GM12878 (cell line): ENCODE measurements around the gene HOXD3. TPM values are rescaled to one million over a fixed set of nuclear protein-coding genes. Genes with fewer than 3 reads are reported as not detected.

ENCODE experiments used
- ATAC-seq: fragments of 200-7000 bp; cut with Tn5 transposase; 3 replicates; pipeline ENCODE4 v1.9.1; 2020; ENCODE audit warnings: mild to moderate bottlenecking, moderate library complexity
- BruUV-seq: library from RNA; stranded (reverse); fragments of 400-500 nt; replicated peaks from 2 replicates; lab custom pipeline; 2021; lab: Mats Ljungman, UMichigan
- CTCF ChIA-PET: fragments of 300-600 bp; sonication (Branson Sonifier 250); formaldehyde crosslinking; extraction: SDS; loops from one replicate; lab custom pipeline; 2021; ENCODE audit warnings: inconsistent platforms; lab: Yijun Ruan, JAX
- POLR2A ChIA-PET: fragments of 350-600 bp; formaldehyde crosslinking; extraction: SDS; loops from one replicate; lab custom pipeline; 2021; ENCODE audit warnings: inconsistent platforms; lab: Charles Lee
- RAD21 ChIA-PET: fragments of 300-600 bp; sonication (Branson Sonifier 250); formaldehyde crosslinking; loops from one replicate; lab custom pipeline; 2023; ENCODE audit warnings: antibody characterized with exemption; ENCODE audit not compliant: unreplicated experiment; lab: Charles Lee
- SMC1A ChIA-PET: fragments of 300-600 bp; sonication (Branson Sonifier 250); formaldehyde crosslinking; loops from one replicate; lab custom pipeline; 2023; ENCODE audit not compliant: unreplicated experiment, uncharacterized antibody; lab: Charles Lee
- DNase-seq: peaks from one replicate; pipeline ENCODE4 v3.0.0-alpha.2; 2011; ENCODE audit warnings: low read depth, low spot score
- FAIRE-seq: peaks from 3 replicates; lab custom pipeline; 2011; peaks lifted over from hg19 to GRCh38; lab: Jason Lieb, UNC
- H2AFZ ChIP-seq: 2 replicates; pipeline ENCODE4 v1.6.0; 2011; ENCODE audit warnings: low read depth, low read length, control low read depth; ENCODE audit not compliant: control insufficient read depth
- H3K27ac ChIP-seq: 2 replicates; pipeline ENCODE4 v1.5.1; 2011; ENCODE audit warnings: control low read depth; ENCODE audit not compliant: control insufficient read depth, insufficient read depth
- H3K27me3 ChIP-seq, 2 experiments: replicated peaks in 1 of 2; 2 replicates each; pipeline versions ENCODE4 v1.6.0 to v1.6.1; 2011; ENCODE audit warnings: low read length in 1 of 2; ENCODE audit not compliant: control insufficient read depth in 2 of 2, insufficient read depth in 2 of 2
- H3K36me3 ChIP-seq, 2 experiments: 2 replicates each; pipeline ENCODE4 v1.5.1; 2011; ENCODE audit warnings: low read length in 1 of 2; ENCODE audit not compliant: control insufficient read depth in 2 of 2, insufficient read depth in 2 of 2
- H3K4me1 ChIP-seq: 2 replicates; pipeline ENCODE4 v1.6.1; 2011; ENCODE audit warnings: mild to moderate bottlenecking, low read length, moderate library complexity, mixed read lengths; ENCODE audit not compliant: control insufficient read depth, insufficient read depth
- H3K4me2 ChIP-seq: 2 replicates; pipeline ENCODE4 v1.6.0; 2011; ENCODE audit warnings: control low read depth; ENCODE audit not compliant: control insufficient read depth, insufficient read depth
- H3K4me3 ChIP-seq: fragments of 200-600 bp; sonication (generic); 2 replicates; pipeline ENCODE4 v1.5.1; 2016
- H3K79me2 ChIP-seq: 2 replicates; pipeline ENCODE4 v1.6.0; 2011; ENCODE audit warnings: low read length; ENCODE audit not compliant: control insufficient read depth, insufficient read depth
- H3K9ac ChIP-seq: 2 replicates; pipeline ENCODE4 v1.8.0; 2011; ENCODE audit warnings: low read length, control low read depth, mixed read lengths; ENCODE audit not compliant: control insufficient read depth, insufficient read depth
- H3K9me3 ChIP-seq: replicated peaks from 3 replicates; pipeline ENCODE4 v1.5.1; 2011; ENCODE audit warnings: mild to moderate bottlenecking, low read length; ENCODE audit not compliant: control insufficient read depth, insufficient read depth
- H4K20me1 ChIP-seq: 2 replicates; pipeline ENCODE4 v1.6.0; 2011; ENCODE audit not compliant: control insufficient read depth, insufficient read depth
- BHLHE40 ChIP-seq, 2 experiments: fragments of 450-650 bp in 1 of 2; IDR thresholded peaks; 2 replicates each; pipeline ENCODE4 v1.6.1; 2011 to 2017; ENCODE audit warnings: low read depth in 2 of 2, borderline replicate concordance in 1 of 2, improper control_type of control experiment in 1 of 2, low read length in 1 of 2, mild to moderate bottlenecking in 1 of 2
- DPF2 ChIP-seq: fragments of 450-650 bp; IDR thresholded peaks from 2 replicates; pipeline ENCODE4 v1.6.1; 2017; ENCODE audit warnings: mild to moderate bottlenecking
- MYB ChIP-seq: fragments of 150-350 bp; IDR thresholded peaks from 2 replicates; pipeline ENCODE4 v1.6.1; 2014; ENCODE audit warnings: mild to moderate bottlenecking, low read depth, low read length, borderline replicate concordance
- RFX5 ChIP-seq: IDR thresholded peaks from 2 replicates; pipeline ENCODE4 v1.6.1; 2011; ENCODE audit warnings: low read depth, low read length, improper control_type of control experiment
- STAT3 ChIP-seq: IDR thresholded peaks from 2 replicates; pipeline ENCODE4 v1.6.1; 2011; ENCODE audit warnings: low read depth, low read length, improper control_type of control experiment
- SUPT20H ChIP-seq: IDR thresholded peaks from 2 replicates; pipeline ENCODE4 v1.6.1; 2011; ENCODE audit warnings: low read depth, mild to moderate bottlenecking, low read length, moderate library complexity, borderline replicate concordance; ENCODE audit not compliant: control insufficient read depth
- YY1 ChIP-seq: IDR thresholded peaks from 2 replicates; pipeline ENCODE4 v1.6.1; 2011; ENCODE audit warnings: low read depth, mild to moderate bottlenecking, low read length
- ZBED1 ChIP-seq: IDR thresholded peaks from 2 replicates; pipeline ENCODE4 v1.6.1; 2016; ENCODE audit warnings: borderline replicate concordance
- WGBS: methylation state at CpG from one replicate; pipeline ENCODE4 v1.1.6; 2016; ENCODE audit warnings: low lambda C conversion rate; ENCODE audit not compliant: insufficient replicate concordance, insufficient coverage; ENCODE audit errors: missing lambda C conversion rate; 5-methylcytosine and 5-hydroxymethylcytosine counted together
- in situ Hi-C: fragments of 300-500 bp; cut with MboI; formaldehyde crosslinking; loops from 9 replicates; pipeline ENCODE4 v1.14.3; 2018; ENCODE audit warnings: mixed read lengths
- intact Hi-C: fragments of 100-400 bp; cut with micrococcal nuclease; formaldehyde crosslinking; loops from one replicate; pipeline ENCODE4 v1.14.2; 2022; ENCODE audit not compliant: unreplicated experiment
- polyA plus RNA-seq, 11 experiments: library from polyadenylated mRNA; depleted of rRNA in 4 of 11; unstranded in 6 of 11; stranded (reverse) in 5 of 11; fragments of >200 nt; fragmentation: Nextera tagmentation in 4 of 11; fragmentation: Illumina TruSeq in 1 of 11; extraction: Ambion mirVana in 4 of 11; extraction: Trizol in 1 of 11; gene quantifications; 1 replicate in 1 of 11; 2 replicates in 10 of 11; pipeline versions ENCODE4 v1.2.1 to v1.2.3, GENCODE V29; 2011 to 2016; ENCODE audit warnings: inconsistent platforms in 2 of 11, missing spikeins in 2 of 11, low read depth in 1 of 11
- total RNA-seq, 4 experiments: library from RNA; depleted of rRNA in 3 of 4; stranded (reverse); fragments of >200 nt in 3 of 4; fragmentation: Illumina TruSeq in 1 of 4; extraction: Trizol in 1 of 4; gene quantifications; 2 replicates each; pipeline versions ENCODE4 v1.2.1 to v1.2.3, GENCODE V29; 2013 to 2021
- TF ChIP-seq, protein P1 (sequence below): IDR thresholded peaks from 2 replicates; pipeline ENCODE4 v1.6.1; 2011; ENCODE audit warnings: borderline replicate concordance, low read depth, mild to moderate bottlenecking, moderate library complexity, low read length; ENCODE audit not compliant: insufficient read depth, poor library complexity, severe bottlenecking
- TF ChIP-seq, protein P2 (sequence below): IDR thresholded peaks from 2 replicates; pipeline ENCODE4 v1.6.1; 2012; ENCODE audit warnings: low read length, inconsistent platforms
- TF ChIP-seq, protein P3 (sequence below), 3 experiments: IDR thresholded peaks in 2 of 3; conservative IDR thresholded peaks in 1 of 3; 2 replicates each; pipeline ENCODE4 v1.5.1; 2011; ENCODE audit warnings: low read depth in 3 of 3, low read length in 3 of 3, mild to moderate bottlenecking in 3 of 3, control low read depth in 2 of 3, moderate library complexity in 2 of 3, inconsistent platforms in 1 of 3, mixed read lengths in 1 of 3; ENCODE audit not compliant: control insufficient read depth in 2 of 3, insufficient read depth in 1 of 3; ENCODE audit errors: extremely low read depth in 1 of 3
- TF ChIP-seq, protein P4 (sequence below): fragments of 450-650 bp; conservative IDR thresholded peaks from 2 replicates; pipeline ENCODE4 v1.6.1; 2017; ENCODE audit warnings: mild to moderate bottlenecking, moderate library complexity

The HOXD3 gene
- total and polyA plus RNA-seq, 10 of the 15 experiments (the other 5 are each of a cell fraction or from before 2014, with no cell fraction given): not detected

DNA sequence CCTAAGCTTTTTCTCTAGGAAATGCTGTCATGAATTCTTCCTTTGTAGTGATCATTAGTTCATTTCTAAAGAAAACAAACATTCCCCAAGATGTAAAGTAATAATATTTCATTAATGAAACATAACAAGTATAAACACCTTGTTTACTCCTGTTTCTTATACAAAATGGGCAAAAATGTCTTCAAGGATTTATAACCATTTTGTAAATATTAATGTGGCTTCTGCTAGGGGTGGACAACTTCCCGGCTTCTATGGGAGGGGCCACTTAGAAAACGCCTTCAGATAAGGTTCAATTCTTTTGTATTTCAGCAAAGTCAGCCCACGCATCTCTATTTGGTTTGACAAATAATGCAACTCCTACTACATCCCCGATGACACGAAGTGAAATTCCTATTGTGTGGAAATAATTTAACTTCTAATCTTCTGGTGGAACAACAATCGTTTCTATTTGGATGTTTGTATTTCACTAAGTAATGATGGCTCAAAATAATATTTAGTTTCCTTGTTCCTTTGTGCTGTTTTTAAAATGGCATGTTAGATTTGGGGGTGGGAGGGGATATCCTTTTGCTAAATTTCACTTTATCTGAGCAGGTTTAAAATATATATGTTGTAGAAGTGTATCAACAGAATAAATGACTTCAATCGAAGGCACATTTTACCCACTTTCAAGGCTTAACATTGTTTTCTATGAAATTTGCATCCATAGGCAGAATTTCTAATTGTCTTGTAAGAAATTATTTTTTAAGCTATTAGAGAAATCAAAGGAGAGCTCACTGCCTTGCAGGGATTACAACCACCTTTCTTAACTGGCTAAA, 16.7 kb downstream of the HOXD3 start:
- ATAC-seq: no peak
- no peak for FAIRE-seq
- Histone ChIP-seq H3K27ac (no peak overlapping the region), H3K9ac (no peak overlapping the region), H4K20me1 (no peaks in the 10 kb centered on the region), H3K4me3 (no peak overlapping the region), H3K9me3 (no peaks in the 10 kb centered on the region; the same call in 2 of the 3 replicates), H2AFZ (no peak overlapping the region), H3K36me3 (no peaks in the 10 kb centered on the region; a peak in 1 of 4 replicates), H3K4me2 (no peak overlapping the region), H3K79me2 (no peaks in the 10 kb centered on the region), H3K27me3 (peaks cover 7 to 34% of the 10 kb centered on the region in 2 experiments), H3K4me1 (no peaks in the 10 kb centered on the region)
- no peak for DNase-seq
- RAD21 ChIA-PET: no interaction called here
- in situ Hi-C loops: no loop called here
- intact Hi-C loops: no loop called here
- CTCF ChIA-PET: interaction anchor here (1.3 kb wide), 1 partner anchor 281 kb away, joined by 4 read pairs; no protein-coding TSS in a partner anchor
- WGBS: 6% methylated on average over 7 of the region's 7 CpGs
- POLR2A ChIA-PET: interaction anchor here (0.5 kb wide), 1 partner anchor 20 kb away, joined by 3 read pairs; no protein-coding TSS in a partner anchor
- no TSS peak for BruUV-seq
- SMC1A ChIA-PET: interaction anchor here (1.1 kb wide), 1 partner anchor 13 kb away, joined by 5 read pairs; no protein-coding TSS in a partner anchor
- TF ChIP-seq BHLHE40 (IDR thresholded peaks at IDR 0.05; ENCODE audit: borderline replicate concordance in 1 of 2, low read depth in 2 of 2, low read length in 1 of 2): no peak
- TF ChIP-seq, protein P1, sequence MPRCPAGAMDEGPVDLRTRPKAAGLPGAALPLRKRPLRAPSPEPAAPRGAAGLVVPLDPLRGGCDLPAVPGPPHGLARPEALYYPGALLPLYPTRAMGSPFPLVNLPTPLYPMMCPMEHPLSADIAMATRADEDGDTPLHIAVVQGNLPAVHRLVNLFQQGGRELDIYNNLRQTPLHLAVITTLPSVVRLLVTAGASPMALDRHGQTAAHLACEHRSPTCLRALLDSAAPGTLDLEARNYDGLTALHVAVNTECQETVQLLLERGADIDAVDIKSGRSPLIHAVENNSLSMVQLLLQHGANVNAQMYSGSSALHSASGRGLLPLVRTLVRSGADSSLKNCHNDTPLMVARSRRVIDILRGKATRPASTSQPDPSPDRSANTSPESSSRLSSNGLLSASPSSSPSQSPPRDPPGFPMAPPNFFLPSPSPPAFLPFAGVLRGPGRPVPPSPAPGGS: no peak
- TF ChIP-seq MYB: no peak
- TF ChIP-seq, protein P2, sequence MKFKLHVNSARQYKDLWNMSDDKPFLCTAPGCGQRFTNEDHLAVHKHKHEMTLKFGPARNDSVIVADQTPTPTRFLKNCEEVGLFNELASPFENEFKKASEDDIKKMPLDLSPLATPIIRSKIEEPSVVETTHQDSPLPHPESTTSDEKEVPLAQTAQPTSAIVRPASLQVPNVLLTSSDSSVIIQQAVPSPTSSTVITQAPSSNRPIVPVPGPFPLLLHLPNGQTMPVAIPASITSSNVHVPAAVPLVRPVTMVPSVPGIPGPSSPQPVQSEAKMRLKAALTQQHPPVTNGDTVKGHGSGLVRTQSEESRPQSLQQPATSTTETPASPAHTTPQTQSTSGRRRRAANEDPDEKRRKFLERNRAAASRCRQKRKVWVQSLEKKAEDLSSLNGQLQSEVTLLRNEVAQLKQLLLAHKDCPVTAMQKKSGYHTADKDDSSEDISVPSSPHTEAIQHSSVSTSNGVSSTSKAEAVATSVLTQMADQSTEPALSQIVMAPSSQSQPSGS: no peak
- TF ChIP-seq RFX5: no peak
- TF ChIP-seq STAT3: no peak
- no peak for TF ChIP-seq DPF2
- TF ChIP-seq, protein P3, sequence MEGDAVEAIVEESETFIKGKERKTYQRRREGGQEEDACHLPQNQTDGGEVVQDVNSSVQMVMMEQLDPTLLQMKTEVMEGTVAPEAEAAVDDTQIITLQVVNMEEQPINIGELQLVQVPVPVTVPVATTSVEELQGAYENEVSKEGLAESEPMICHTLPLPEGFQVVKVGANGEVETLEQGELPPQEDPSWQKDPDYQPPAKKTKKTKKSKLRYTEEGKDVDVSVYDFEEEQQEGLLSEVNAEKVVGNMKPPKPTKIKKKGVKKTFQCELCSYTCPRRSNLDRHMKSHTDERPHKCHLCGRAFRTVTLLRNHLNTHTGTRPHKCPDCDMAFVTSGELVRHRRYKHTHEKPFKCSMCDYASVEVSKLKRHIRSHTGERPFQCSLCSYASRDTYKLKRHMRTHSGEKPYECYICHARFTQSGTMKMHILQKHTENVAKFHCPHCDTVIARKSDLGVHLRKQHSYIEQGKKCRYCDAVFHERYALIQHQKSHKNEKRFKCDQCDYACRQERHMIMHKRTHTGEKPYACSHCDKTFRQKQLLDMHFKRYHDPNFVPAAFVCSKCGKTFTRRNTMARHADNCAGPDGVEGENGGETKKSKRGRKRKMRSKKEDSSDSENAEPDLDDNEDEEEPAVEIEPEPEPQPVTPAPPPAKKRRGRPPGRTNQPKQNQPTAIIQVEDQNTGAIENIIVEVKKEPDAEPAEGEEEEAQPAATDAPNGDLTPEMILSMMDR (IDR thresholded peaks at IDR 0.05 in 2 of 3, conservative IDR thresholded peaks at IDR 0.05 in 1 of 3; ENCODE audit: control insufficient read depth in 2 of 3, extremely low read depth in 1 of 3, insufficient read depth in 1 of 3, low read depth in 3 of 3, low read length in 3 of 3): no peak
- TF ChIP-seq, protein P4, sequence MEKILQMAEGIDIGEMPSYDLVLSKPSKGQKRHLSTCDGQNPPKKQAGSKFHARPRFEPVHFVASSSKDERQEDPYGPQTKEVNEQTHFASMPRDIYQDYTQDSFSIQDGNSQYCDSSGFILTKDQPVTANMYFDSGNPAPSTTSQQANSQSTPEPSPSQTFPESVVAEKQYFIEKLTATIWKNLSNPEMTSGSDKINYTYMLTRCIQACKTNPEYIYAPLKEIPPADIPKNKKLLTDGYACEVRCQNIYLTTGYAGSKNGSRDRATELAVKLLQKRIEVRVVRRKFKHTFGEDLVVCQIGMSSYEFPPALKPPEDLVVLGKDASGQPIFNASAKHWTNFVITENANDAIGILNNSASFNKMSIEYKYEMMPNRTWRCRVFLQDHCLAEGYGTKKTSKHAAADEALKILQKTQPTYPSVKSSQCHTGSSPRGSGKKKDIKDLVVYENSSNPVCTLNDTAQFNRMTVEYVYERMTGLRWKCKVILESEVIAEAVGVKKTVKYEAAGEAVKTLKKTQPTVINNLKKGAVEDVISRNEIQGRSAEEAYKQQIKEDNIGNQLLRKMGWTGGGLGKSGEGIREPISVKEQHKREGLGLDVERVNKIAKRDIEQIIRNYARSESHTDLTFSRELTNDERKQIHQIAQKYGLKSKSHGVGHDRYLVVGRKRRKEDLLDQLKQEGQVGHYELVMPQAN: no peak
- no peak for TF ChIP-seq YY1
- TF ChIP-seq SUPT20H: no peak
- no peak for TF ChIP-seq ZBED1
